Breast epithelium (tissue), 4 donors: ENCODE measurements around the gene CSAD. TPM values are rescaled to one million over a fixed set of nuclear protein-coding genes. Genes with fewer than 3 reads are reported as not detected.

Source experiments
- DNase-seq, 2 donors: peaks; one replicate each; pipeline ENCODE4 v3.0.0-alpha.2; 2019; ENCODE audit warnings: low spot score in 2 of 2
- H3K27ac ChIP-seq, 2 donors: fragments of 200-600 bp; sonication (generic) in 1 of 2; one replicate each; pipeline ENCODE4 v1.5.1; 2016 to 2019; ENCODE audit warnings: mild to moderate bottlenecking in 1 of 2
- H3K27me3 ChIP-seq, 2 donors: fragments of 200-600 bp; sonication (generic) in 1 of 2; one replicate each; pipeline versions ENCODE4 v1.5.1 to v1.6.0; 2017 to 2019; ENCODE audit warnings: control low read depth in 1 of 2, mild to moderate bottlenecking in 1 of 2
- H3K36me3 ChIP-seq: fragments of 200-600 bp; one replicate; pipeline ENCODE4 v1.5.1; 2019
- H3K4me1 ChIP-seq, 2 donors: fragments of 200-600 bp; sonication (generic); one replicate each; pipeline ENCODE4 v1.5.1; 2016 to 2019; ENCODE audit warnings: control low read depth in 1 of 2
- H3K4me3 ChIP-seq, 3 donors: fragments of 200-600 bp; sonication (generic); 1 replicate in 2 of 3; 2 replicates in 1 of 3; pipeline ENCODE4 v1.5.1; 2016 to 2019; ENCODE audit warnings: mild to moderate bottlenecking in 3 of 3, moderate library complexity in 2 of 3
- H3K9me3 ChIP-seq, 2 donors: fragments of 200-600 bp; sonication (generic) in 1 of 2; one replicate each; pipeline ENCODE4 v1.5.1; 2016 to 2019; ENCODE audit warnings: control low read depth in 1 of 2
- POLR2A ChIP-seq: fragments of 450-650 bp; IDR thresholded peaks from one replicate; pipeline ENCODE4 v1.6.1; 2016; ENCODE audit warnings: antibody characterized with exemption, mild to moderate bottlenecking, moderate library complexity
- POLR2AphosphoS5 ChIP-seq, 3 donors: sonication (generic); formaldehyde crosslinking; IDR thresholded peaks; one replicate each; pipeline ENCODE4 v1.6.1; 2017; ENCODE audit warnings: antibody characterized with exemption in 3 of 3
- intact Hi-C: fragments of 100-400 bp; cut with DNase I; formaldehyde crosslinking; loops from one replicate; pipeline ENCODE4 v1.15.1; 2023; ENCODE audit warnings: low total_unique reads
- total RNA-seq, 3 donors: library from RNA; depleted of rRNA; stranded (reverse); fragments of >200 nt; gene quantifications; one replicate each; pipeline ENCODE4 v1.1.0, GENCODE V29; 2016
- TF ChIP-seq, protein P1 (sequence below), 3 donors: fragments of 450-650 bp; IDR thresholded peaks; one replicate each; pipeline ENCODE4 v1.5.1; 2016 to 2017; ENCODE audit warnings: antibody characterized with exemption in 3 of 3, mild to moderate bottlenecking in 3 of 3, moderate library complexity in 3 of 3

CSAD gene
- total RNA-seq, 3 donors from 2014 or later: 60.2 to 74.1 (median 68.8) TPM

DNA sequence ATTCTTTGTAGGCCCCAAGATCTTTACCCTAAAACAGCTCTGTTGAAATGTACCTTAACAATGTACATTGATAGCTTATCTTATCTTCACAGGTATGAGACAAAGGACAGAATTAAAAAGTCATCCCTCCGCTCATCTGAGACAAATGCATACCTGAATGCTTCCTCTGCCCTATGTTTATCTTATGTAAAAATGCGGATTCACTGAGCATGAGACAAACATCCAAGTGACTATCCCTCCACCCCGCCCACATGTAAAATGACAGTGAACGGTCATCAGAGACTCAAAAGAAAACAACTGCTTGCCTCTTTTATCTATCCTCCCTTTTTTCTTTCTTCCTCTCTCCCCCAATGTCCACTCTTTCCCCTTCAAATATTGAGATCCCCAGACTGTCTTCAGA lies 37.4 kb downstream of the CSAD start:
- intact Hi-C loops: loop anchor here (10.0 kb wide), 1 partner anchor 639 kb away; no protein-coding TSS in a partner anchor
- H3K4me1 ChIP-seq: no peaks in the 10 kb centered on the region
- no peaks in the 10 kb centered on the region for H3K27me3 ChIP-seq
- H3K36me3 ChIP-seq: no peaks in the 10 kb centered on the region
- DNase-seq: no peak
- no peaks in the 10 kb centered on the region for H3K9me3 ChIP-seq
- H3K4me3 ChIP-seq: no peak overlapping the region
- TF ChIP-seq POLR2AphosphoS5 (IDR thresholded peaks at IDR 0.05) (no peak), POLR2A (no peak)
- TF ChIP-seq, protein P1, sequence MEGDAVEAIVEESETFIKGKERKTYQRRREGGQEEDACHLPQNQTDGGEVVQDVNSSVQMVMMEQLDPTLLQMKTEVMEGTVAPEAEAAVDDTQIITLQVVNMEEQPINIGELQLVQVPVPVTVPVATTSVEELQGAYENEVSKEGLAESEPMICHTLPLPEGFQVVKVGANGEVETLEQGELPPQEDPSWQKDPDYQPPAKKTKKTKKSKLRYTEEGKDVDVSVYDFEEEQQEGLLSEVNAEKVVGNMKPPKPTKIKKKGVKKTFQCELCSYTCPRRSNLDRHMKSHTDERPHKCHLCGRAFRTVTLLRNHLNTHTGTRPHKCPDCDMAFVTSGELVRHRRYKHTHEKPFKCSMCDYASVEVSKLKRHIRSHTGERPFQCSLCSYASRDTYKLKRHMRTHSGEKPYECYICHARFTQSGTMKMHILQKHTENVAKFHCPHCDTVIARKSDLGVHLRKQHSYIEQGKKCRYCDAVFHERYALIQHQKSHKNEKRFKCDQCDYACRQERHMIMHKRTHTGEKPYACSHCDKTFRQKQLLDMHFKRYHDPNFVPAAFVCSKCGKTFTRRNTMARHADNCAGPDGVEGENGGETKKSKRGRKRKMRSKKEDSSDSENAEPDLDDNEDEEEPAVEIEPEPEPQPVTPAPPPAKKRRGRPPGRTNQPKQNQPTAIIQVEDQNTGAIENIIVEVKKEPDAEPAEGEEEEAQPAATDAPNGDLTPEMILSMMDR (IDR thresholded peaks at IDR 0.05): no peak
- no peak overlapping the region for H3K27ac ChIP-seq

DNA sequence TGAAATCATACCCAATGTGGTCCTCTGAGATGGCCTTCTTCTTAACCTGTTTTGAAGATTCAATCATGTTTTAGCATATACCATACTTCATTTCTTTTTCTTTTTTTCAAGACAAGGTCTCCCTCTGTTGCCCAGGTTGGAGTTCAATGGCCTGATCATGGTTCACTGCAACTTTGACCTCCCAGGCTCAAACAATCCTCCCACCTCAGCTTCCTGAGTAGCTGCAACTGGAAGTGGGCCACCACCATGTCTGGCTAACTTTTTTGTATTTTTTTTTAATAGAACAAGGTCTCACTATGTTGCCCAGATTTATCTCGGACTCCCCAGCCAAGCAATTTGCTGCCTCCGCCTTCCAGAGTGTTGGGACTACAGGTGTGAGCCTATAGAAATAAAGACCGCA lies 47.0 kb downstream of the CSAD start:
- Histone ChIP-seq H3K36me3 (no peaks in the 10 kb centered on the region), H3K27ac (no peak overlapping the region), H3K4me3 (no peak overlapping the region), H3K27me3 (no peaks in the 10 kb centered on the region), H3K4me1 (no peaks in the 10 kb centered on the region), H3K9me3 (no peaks in the 10 kb centered on the region)
- intact Hi-C loops: no loop called here
- TF ChIP-seq POLR2A (no peak), POLR2AphosphoS5 (IDR thresholded peaks at IDR 0.05) (no peak)
- TF ChIP-seq, protein P1 (IDR thresholded peaks at IDR 0.05): no peak
- no peak for DNase-seq

DNA sequence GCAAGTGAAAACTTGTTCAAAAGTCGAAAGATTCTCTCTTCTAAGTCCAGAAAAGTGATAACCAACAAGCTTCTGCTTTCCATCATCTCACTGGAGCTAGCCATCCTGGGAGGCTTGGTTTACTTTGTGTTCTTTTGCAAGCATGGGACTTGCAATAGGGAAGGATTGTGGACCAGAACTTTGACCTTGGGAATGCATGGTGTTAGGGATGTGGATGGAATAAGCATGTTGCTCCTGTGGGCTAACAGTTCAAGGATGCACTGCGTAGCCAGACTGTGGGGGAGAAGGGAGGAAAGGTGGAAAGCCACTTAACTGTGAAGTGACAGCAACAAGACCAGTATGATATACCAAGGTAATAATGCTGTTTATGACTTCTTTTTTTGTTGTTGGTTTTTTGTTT lies 48.9 kb downstream of the CSAD start:
- Histone ChIP-seq H3K9me3 (no peaks in the 10 kb centered on the region), H3K27me3 (no peaks in the 10 kb centered on the region), H3K4me3 (no peak overlapping the region), H3K4me1 (no peaks in the 10 kb centered on the region), H3K36me3 (no peaks in the 10 kb centered on the region), H3K27ac (no peak overlapping the region)
- no peak for TF ChIP-seq POLR2A
- TF ChIP-seq, protein P1 (IDR thresholded peaks at IDR 0.05): no peak
- TF ChIP-seq POLR2AphosphoS5 (IDR thresholded peaks at IDR 0.05): no peak
- intact Hi-C loops: no loop called here
- DNase-seq: no peak

DNA sequence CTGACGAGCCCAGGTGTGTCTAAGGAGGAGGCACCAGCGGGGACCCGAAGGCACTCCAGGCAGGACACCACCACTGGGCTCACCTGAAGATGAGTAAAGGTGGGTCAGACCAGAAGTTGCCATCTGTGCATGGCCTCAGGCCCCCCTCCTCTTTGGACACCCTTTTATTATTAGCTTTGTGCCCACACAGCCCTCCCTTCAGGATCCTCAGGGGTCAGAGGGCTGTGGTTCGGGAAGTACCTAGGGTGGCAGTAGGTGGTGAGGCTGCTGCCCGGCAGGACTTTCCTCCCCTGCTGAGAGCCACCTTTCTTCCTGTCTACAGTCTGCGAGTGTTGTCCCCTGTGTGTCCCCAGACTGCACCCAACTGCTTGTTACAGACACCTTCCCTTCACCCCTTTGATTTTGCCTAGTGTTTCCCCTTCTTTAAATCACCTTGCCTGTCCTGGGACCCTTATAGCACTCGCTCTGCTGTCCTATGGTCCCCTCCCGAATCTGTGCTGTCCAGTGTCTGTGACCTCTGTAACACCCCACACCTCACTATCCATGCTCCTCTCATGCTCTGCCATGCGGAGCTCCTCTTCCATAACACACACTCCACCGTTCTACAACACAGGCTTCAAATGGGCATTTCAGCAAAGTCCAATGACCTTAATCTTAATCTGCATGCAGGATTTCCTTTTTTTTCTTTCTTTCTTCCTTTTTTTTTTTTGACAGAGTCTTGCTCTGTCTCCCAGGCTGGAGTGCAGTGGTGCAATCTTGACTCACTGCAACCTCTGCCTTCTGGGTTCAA lies 51.8 kb downstream of the CSAD start:
- intact Hi-C loops: no loop called here
- no peak for DNase-seq

DNA sequence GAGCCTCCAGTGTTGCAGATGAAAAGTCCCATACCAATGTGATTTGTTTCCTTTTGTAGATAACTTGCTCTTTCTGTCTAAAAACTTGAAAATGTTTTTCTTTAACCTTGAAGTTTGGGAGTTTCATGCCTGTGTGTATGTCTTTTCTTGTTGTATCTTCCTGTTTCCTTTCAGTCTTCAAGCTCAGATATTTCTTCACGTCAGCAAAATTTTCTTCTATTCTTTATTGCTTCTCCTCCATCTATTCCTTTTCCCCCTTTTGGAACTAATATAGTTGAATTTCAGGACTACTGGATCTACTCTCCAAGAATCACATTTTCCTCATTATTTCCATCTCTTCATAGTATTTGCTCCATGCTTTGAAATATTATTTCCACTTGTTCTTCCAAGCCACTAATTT lies 53.6 kb downstream of the CSAD start:
- Histone ChIP-seq H3K27me3 (no peaks in the 10 kb centered on the region), H3K27ac (no peak overlapping the region), H3K9me3 (no peaks in the 10 kb centered on the region), H3K36me3 (no peaks in the 10 kb centered on the region), H3K4me1 (no peaks in the 10 kb centered on the region), H3K4me3 (no peak overlapping the region)
- no peak for TF ChIP-seq POLR2AphosphoS5 (IDR thresholded peaks at IDR 0.05)
- no peak for TF ChIP-seq POLR2A
- TF ChIP-seq, protein P1 (IDR thresholded peaks at IDR 0.05): no peak
- intact Hi-C loops: no loop called here
- DNase-seq: no peak

More for the DNA sequence above, 51.8 kb downstream of the CSAD start:
- Histone ChIP-seq H3K9me3 (no peaks in the 10 kb centered on the region), H3K36me3 (no peaks in the 10 kb centered on the region), H3K4me1 (no peaks in the 10 kb centered on the region), H3K4me3 (no peak overlapping the region), H3K27me3 (no peaks in the 10 kb centered on the region), H3K27ac (no peak overlapping the region)
- no peak for TF ChIP-seq POLR2A
- TF ChIP-seq, protein P1 (IDR thresholded peaks at IDR 0.05): no peak
- TF ChIP-seq POLR2AphosphoS5 (IDR thresholded peaks at IDR 0.05): no peak
